ENCODE measurements around the gene CYP1A1. TPM values are rescaled to one million over a fixed set of nuclear protein-coding genes. Genes with fewer than 3 reads are reported as not detected.
"Not testable (repeated sequence)": the region's sequence is repeated elsewhere in the genome, so short reads cannot be mapped to it uniquely, and the experiment has no call there.

The CYP1A1 gene
- total RNA-seq, 8 experiments from 2014 or later: 0.21 to 3.8 (median 0.73) TPM; not detected in 1

DNA sequence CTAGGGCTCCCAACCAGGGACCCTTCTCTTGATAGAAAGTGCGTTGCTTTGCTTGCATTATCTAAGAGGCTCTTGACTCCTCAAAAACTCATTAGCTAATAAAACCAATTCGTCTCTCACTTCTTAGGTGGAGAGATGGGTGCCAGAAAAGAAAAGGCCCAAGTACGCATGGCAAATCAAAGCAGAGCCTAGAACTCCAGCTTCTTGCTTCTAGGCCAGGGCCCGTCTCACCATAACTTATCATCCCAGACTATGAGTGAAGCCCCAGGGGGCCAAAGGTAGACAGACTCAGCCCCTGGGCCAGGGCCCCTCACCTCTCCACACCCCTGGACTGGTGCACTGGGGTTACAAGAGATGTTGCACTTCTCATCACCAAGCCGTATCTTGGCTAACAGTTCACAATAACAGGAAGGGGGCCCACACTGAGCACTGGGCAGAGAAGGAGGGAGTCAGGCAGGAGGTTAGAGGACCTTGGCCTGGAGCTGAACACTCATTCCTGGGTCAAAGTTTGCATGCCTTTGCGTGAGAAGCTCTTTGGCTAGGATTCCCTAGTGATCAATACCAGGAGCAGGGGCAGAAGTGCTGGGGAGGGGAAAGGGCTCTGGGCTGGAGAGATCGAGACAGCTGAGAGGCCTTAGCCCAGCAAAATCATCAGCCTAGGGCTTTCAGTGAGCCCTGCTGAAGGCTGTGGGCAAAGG is 5.4 kb upstream of the CYP1A1 start:
- Histone ChIP-seq H3K4me3 (no peak overlapping the region), H3K27ac (no peak overlapping the region), H3K4me1 (replicated peaks in 1 of 2) (peaks cover 0 to 4% of the 10 kb centered on the region in 2 donors)
- in situ Hi-C loops (cut with MboI; ENCODE audit: low pct_unique_long_range_greater_than_20kb in 2 of 9, low sequenced_read_pairs in 9 of 9, unreplicated experiment in 9 of 9): no loop called here
- no peak for ATAC-seq (replicated peaks in 6 of 8)
- WGBS, 10 experiments: 80 to 100% (median 87%) methylated on average over 1 to 6 of the region's 7 CpGs; no CpG with 5 or more reads in 4 of the 10 experiments

DNA sequence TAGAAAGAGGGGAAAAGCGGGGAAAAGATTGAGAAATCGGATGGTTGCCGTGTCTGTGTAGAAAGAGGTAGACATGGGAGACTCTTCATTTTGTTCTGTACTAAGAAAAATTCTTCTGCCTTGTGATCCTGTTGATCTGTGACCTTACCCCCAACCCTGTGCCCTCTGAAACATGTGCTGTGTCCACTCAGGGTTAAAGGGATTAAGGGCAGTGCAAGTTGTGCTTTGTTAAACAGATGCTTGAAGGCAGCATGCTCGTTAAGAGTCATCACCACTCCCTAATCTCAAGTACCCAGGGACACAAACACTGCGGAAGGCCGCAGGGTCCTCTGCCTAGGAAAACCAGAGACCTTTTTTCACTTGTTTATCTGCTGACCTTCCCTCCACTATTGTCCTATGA is 4.0 kb upstream of the CYP1A1 start:
- H3K4me3 ChIP-seq; H3K4me1 ChIP-seq (replicated peaks in 1 of 2); H3K27ac ChIP-seq; ATAC-seq (replicated peaks in 6 of 8); in situ Hi-C loops (cut with MboI; ENCODE audit: low pct_unique_long_range_greater_than_20kb in 2 of 9, low sequenced_read_pairs in 9 of 9, unreplicated experiment in 9 of 9): not testable (repeated sequence)
- WGBS, 10 experiments: 81% methylated on average over 2 of the region's 6 CpGs; no CpG with 5 or more reads in 9 of the 10 experiments

DNA sequence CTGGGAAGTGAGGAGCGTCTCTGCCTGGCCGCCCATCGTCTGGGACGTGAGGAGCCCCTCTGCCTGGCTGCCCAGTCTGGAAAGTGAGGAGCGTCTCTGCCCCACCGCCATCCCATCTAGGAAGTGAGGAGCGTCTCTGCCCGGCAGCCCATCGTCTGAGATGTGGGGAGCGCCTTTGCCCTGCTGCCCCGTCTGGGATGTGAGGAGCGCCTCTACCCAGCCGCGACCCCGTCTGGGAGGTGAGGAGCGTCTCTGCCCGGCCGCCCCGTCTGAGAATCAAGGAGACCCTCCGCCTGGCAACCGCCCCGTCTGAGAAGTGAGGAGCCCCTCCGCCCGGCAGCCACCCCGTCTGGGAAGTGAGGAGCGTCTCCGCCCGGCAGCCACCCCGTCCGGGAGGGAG is 3.4 kb upstream of the CYP1A1 start:
- H3K4me3 ChIP-seq; H3K27ac ChIP-seq; in situ Hi-C loops (cut with MboI; ENCODE audit: low pct_unique_long_range_greater_than_20kb in 2 of 9, low sequenced_read_pairs in 9 of 9, unreplicated experiment in 9 of 9); H3K4me1 ChIP-seq (replicated peaks in 1 of 2); ATAC-seq (replicated peaks in 6 of 8): not testable (repeated sequence)
- WGBS, 10 experiments: no CpG with 5 or more reads among the region's 30 CpGs

DNA sequence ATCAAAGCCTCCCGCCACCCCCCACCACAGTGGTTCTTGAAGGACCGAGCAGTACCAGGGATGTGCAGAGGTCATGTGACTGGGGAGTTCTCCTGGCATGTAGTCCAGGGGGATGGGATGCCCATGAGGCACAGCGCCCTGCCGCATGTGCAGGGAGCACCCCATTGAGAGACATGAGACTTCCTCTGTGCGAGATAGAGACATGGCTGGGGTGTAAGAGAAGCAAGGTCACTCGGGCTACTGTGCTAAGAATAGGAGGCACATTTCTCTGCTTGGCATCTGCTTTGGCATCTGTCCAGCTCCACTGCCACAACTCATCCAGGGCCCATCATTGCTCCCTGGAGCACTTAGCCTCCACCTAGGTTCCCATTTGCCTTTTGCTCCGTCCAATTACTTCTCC is 2.4 kb upstream of the CYP1A1 start:
- ATAC-seq (replicated peaks in 6 of 8): no peak
- Histone ChIP-seq H3K4me1 (replicated peaks in 1 of 2) (peaks cover 0 to 4% of the 10 kb centered on the region in 2 donors), H3K4me3 (no peak overlapping the region), H3K27ac (no peak overlapping the region)
- in situ Hi-C loops (cut with MboI; ENCODE audit: low pct_unique_long_range_greater_than_20kb in 2 of 9, low sequenced_read_pairs in 9 of 9, unreplicated experiment in 9 of 9): no loop called here
- WGBS, 10 experiments: 58 to 100% (median 80%) methylated on average over 1 to 5 of the region's 7 CpGs; no CpG with 5 or more reads in 3 of the 10 experiments

DNA sequence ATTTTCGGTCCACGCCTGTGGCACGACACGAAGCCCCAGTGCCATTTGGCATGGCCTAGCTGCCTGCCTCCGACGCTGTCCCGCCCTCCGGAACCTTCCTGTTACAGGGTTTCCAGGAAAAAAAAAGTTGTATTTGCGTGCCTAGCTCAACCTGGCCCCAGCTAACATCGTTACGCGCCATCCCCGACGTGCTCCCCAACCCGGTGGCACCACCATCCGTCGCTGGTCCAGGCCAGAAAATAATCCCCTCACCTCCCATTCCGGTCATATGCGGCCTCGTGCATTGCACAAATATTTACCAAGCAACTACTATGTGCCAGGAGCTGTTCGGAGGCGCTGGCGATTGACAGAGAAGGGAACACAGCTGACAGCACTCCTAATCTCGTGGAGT is 1.4 kb upstream of the CYP1A1 start:
- no peak for ATAC-seq (replicated peaks in 6 of 8)

DNA sequence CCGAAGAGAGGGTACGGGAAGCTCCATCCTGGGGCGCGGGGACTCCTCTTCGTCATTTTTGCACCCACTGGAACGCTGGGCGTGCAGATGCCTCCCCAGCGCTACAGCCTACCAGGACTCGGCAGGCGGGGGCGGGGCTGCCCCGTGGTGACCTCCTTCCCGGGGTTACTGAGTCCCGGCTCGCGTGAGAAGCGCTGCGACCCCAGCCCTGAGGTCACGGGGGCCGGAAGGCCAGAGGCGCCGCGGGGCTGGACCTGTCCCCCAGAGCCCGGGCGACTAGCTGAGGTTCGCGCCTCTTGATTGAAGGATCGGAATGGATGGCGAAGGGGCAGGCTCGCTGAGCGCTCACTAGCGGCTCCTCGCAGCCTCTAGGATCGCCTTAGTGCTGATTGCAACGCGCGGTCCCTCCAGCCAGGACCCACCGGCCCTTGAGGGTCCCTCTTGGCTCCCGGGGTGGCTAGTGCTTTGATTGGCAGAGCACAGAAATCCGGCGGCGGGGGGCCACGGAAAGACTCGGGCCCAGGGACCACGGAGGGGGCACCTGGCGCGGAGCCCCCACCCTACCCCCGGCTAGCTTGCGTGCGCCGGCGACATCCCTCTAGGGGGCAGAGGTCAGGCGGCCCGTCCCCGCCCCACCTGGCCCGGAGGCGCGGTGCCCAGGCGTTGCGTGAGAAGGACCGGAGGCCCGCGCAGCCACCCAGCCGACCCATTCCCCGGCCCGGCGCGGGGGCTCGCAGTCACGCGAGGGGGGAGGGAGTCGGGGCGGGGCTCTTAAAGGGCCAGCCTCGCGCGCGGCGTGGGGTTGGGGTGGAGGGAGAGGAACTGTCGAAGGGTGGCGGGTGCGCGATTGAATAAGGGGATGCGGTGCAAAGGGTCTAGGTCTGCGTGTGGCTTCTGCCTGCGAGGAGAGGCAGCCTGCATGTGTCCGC is 781 bp upstream of the CYP1A1 start:
- in situ Hi-C loops (cut with MboI; ENCODE audit: low pct_unique_long_range_greater_than_20kb in 2 of 9, low sequenced_read_pairs in 9 of 9, unreplicated experiment in 9 of 9): no loop called here
- 0 to 20% (median 0%) methylated on average over 1 to 6 of the region's 86 CpGs; no CpG with 5 or more reads in 7 of the 10 experiments for WGBS, 10 experiments
- peak; percentile 69 to 79 (median 75) for ATAC-seq (replicated peaks in 6 of 8)
- H3K4me1 ChIP-seq (replicated peaks in 1 of 2): peaks cover 0 to 4% of the 10 kb centered on the region in 2 donors
- H3K4me3 ChIP-seq: peak overlapping the region; percentile 33 to 46 (median 36)
- H3K27ac ChIP-seq: peak overlapping the region; percentile 40 to 80

More for the DNA sequence above, 1.4 kb upstream of the CYP1A1 start:
- in situ Hi-C loops (cut with MboI; ENCODE audit: low pct_unique_long_range_greater_than_20kb in 2 of 9, low sequenced_read_pairs in 9 of 9, unreplicated experiment in 9 of 9): no loop called here
- H3K4me1 ChIP-seq (replicated peaks in 1 of 2): peaks cover 0 to 4% of the 10 kb centered on the region in 2 donors
- peak overlapping the region in 1 of 2 donors; percentile 80 for H3K27ac ChIP-seq
- 16 to 90% (median 62%) methylated on average over 1 to 16 of the region's 24 CpGs; no CpG with 5 or more reads in 3 of the 10 experiments for WGBS, 10 experiments
- peak overlapping the region; percentile 33 to 46 (median 36) for H3K4me3 ChIP-seq

DNA sequence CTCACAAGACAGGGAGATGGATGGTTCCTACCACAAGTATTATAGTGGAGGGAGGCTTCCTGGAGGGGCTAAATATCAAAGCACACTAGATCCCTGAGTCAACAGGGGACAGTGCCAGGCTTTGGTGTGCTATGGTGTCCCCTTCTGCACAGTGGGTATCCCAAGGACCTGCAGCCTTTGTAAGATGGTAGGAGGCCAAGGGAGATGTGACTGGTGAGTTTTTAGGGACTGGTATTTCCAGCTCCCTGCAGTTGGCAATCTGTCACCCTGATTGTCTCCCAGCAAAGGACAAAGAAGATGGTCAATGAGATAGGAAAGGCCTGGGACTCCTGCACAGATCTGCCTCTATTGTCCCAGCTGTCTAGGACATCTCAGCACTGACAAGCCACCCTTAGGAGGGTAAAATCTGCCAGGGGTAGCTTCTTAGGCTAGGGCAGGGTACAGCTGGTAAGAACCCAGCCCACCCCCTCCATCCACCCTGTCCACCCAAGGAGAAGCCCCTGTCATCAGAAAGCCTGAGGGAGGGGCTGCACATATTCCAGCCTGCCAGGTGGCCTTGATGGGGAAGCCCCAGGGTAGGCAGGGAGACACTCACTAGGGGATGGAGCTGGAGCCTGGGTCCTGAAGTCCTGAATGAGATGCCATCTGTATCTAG is 631 bp downstream of the CYP1A1 start:
- Histone ChIP-seq H3K27ac (no peak overlapping the region), H3K4me1 (replicated peaks in 1 of 2) (peaks cover 0 to 4% of the 10 kb centered on the region in 2 donors), H3K4me3 (no peak overlapping the region)
- ATAC-seq (replicated peaks in 6 of 8): no peak
- in situ Hi-C loops (cut with MboI; ENCODE audit: low pct_unique_long_range_greater_than_20kb in 2 of 9, low sequenced_read_pairs in 9 of 9, unreplicated experiment in 9 of 9): no loop called here

DNA sequence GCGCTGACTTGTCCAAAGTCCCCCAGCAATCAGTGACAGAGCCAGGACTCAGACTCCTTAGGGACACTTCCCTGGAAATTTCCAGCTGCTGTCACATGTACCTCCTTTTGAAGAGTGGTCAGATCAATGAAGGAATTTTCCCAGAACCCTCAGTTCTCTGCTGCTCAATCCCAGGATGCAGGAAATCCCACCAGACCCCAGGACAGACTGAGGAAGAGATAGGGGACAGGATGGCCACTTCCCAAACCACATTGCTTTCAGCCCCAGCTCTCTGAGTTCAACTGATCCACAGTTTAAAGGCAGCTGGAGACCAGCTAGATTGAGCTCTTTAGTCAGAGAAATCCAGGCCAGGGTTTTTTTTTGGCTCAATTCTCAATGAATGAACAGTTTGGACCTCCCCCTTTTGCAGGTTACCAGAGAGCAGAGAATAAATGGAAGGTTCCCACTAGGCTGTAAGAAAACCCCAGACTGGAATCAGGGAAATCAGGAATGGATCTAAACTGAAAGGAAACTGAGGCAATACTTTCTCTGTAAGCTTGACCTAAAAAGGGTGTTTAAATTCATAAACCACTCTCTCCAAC is 1.5 kb downstream of the CYP1A1 start:
- peak; percentile 15 to 58 (median 37) for ATAC-seq (replicated peaks in 6 of 8)
- in situ Hi-C loops (cut with MboI; ENCODE audit: low pct_unique_long_range_greater_than_20kb in 2 of 9, low sequenced_read_pairs in 9 of 9, unreplicated experiment in 9 of 9): no loop called here
- WGBS, 10 experiments: 71 to 100% (median 80%) methylated on average over 1 of the region's 1 CpG; no CpG with 5 or more reads in 5 of the 10 experiments
- H3K4me3 ChIP-seq: no peak overlapping the region
- H3K4me1 ChIP-seq (replicated peaks in 1 of 2): peaks cover 0 to 4% of the 10 kb centered on the region in 2 donors
- no peak overlapping the region for H3K27ac ChIP-seq

DNA sequence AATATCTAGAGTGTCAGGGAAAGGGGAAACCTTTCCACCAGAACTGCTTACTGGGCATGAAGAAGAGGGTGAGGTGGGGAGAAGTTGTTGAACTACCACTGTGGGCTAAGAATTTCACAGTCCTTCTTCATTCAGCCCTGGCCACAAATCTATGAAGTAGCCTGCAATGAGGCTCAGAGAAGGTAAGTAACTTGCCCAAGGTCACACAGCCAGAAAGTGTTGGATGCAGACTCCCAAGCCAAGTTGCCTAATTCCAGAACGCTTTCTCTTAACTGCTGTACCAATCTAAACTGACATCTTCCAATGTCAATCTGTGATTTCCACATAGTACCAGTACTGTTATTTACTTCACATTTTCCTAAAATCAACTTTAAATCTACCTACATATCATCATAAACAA is 2.1 kb downstream of the CYP1A1 start:
- 88 to 100% (median 100%) methylated on average over 1 of the region's 1 CpG; no CpG with 5 or more reads in 6 of the 10 experiments for WGBS, 10 experiments
- Histone ChIP-seq H3K4me1 (replicated peaks in 1 of 2) (peaks cover 0 to 4% of the 10 kb centered on the region in 2 donors), H3K27ac (no peak overlapping the region), H3K4me3 (no peak overlapping the region)
- in situ Hi-C loops (cut with MboI; ENCODE audit: low pct_unique_long_range_greater_than_20kb in 2 of 9, low sequenced_read_pairs in 9 of 9, unreplicated experiment in 9 of 9): no loop called here
- ATAC-seq (replicated peaks in 6 of 8): no peak

DNA sequence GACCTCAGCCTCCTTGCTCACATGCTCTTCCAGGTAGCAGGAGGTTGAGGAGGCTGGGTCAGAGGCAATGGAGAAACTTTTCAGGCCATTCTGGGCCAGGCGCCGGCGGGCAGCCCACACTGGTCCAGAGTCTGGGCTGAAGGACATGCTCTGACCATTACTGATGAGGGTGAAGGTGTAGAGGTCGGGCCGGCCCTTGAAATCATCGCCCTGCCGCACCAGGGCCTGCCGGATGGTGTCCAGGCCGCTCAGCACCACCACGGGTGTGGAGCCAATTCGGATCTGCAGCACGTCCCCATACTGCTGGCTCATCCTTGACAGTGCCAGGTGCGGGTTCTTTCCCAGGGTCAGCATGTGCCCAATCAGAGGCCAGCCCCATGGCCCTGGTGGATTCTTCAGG is 2.7 kb downstream of the CYP1A1 start:
- Histone ChIP-seq H3K27ac (no peak overlapping the region), H3K4me3 (no peak overlapping the region), H3K4me1 (replicated peaks in 1 of 2) (peaks cover 0 to 4% of the 10 kb centered on the region in 2 donors)
- ATAC-seq (replicated peaks in 6 of 8): no peak
- in situ Hi-C loops (cut with MboI; ENCODE audit: low pct_unique_long_range_greater_than_20kb in 2 of 9, low sequenced_read_pairs in 9 of 9, unreplicated experiment in 9 of 9): no loop called here
- WGBS, 10 experiments: 52 to 98% (median 90%) methylated on average over 7 to 9 of the region's 13 CpGs; no CpG with 5 or more reads in 7 of the 10 experiments

DNA sequence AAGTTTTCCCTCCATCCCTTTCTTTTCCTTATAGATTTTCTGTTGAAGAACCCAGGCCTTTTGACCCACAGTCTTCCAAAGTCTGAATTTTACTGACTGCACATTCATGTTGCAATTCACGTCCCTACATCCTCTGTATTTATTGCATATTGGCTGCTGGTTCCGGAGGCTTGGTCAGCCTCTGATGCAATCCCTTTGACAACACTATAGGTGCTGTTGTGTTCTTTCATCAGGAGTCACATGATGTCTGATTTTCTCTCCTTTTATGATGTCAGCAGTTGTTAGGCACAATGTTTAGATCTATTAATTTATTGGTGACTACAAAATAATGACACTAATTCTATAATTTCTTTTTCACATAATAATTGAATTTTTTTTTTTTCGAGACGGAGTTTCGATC is 8.7 kb downstream of the CYP1A1 start:
- Histone ChIP-seq H3K4me1 (replicated peaks in 1 of 2) (no peaks in the 10 kb centered on the region), H3K4me3 (no peak overlapping the region), H3K27ac (no peak overlapping the region)
- peak in 3 of 8 experiments; percentile 63 to 86 (median 72) for ATAC-seq (replicated peaks in 6 of 8)
- in situ Hi-C loops (cut with MboI; ENCODE audit: low pct_unique_long_range_greater_than_20kb in 2 of 9, low sequenced_read_pairs in 9 of 9, unreplicated experiment in 9 of 9): no loop called here
- WGBS, 10 experiments: 0 to 93% (median 79%) methylated on average over 1 to 5 of the region's 5 CpGs

DNA sequence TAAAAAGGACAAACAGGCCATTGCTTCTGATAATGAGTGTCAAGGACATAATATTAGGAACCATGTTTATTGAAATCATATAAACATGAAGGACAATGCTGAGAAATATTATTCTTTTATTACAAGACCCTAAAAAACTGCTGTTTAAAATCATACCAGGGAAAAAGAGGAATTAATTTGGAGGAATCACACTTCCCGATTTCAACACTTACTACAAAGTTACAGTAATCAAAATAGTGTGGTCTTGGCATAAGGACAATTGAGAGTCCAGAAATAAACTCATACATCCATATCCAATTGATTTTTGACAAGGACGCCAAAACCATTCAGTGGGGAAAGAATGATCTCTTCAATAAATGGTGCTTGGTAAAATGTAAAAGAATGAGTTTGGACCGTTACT is 13.0 kb downstream of the CYP1A1 start:
- 7 to 97% (median 78%) methylated on average over 1 to 3 of the region's 3 CpGs for WGBS, 10 experiments
- ATAC-seq (replicated peaks in 6 of 8): no peak
- in situ Hi-C loops (cut with MboI; ENCODE audit: low pct_unique_long_range_greater_than_20kb in 2 of 9, low sequenced_read_pairs in 9 of 9, unreplicated experiment in 9 of 9): no loop called here
- Histone ChIP-seq H3K4me3 (no peak overlapping the region), H3K4me1 (replicated peaks in 1 of 2) (no peaks in the 10 kb centered on the region), H3K27ac (no peak overlapping the region)

All from motor neuron (in vitro differentiated cells).